ENCODE data around the gene CCDC142. TPM values are rescaled to one million over a fixed set of nuclear protein-coding genes. Genes with fewer than 3 reads are reported as not detected.

Gene CCDC142
- total and polyA plus RNA-seq, 4 donors, result 5.5 to 25.5 (median 13.0) TPM

GRCh38 chr2:74491648-74492544 lies 9.1 kb upstream of the CCDC142 start:
- Histone ChIP-seq H3K27ac (ENCODE audit: low read depth in 1 of 2, low read length in 1 of 2) (no peak overlapping the region), H3K9ac (ENCODE audit: insufficient read depth in 1 of 2, low read length in 2 of 2) (no peak overlapping the region), H3K4me3 (no peak overlapping the region), H3K4me1 (ENCODE audit: control insufficient read depth in 5 of 5, insufficient read depth in 5 of 5, low read length in 5 of 5) (no peaks in the 10 kb centered on the region), H3K27me3 (ENCODE audit: control insufficient read depth in 3 of 3, insufficient read depth in 3 of 3, low read length in 2 of 3) (peaks cover 0 to 10% (median 4%) of the 10 kb centered on the region in 3 donors), H3K36me3 (ENCODE audit: control insufficient read depth in 4 of 4, insufficient read depth in 4 of 4, low read length in 4 of 4) (peaks cover 23 to 42% (median 38%) of the 10 kb centered on the region in 4 donors), H3K9me3 (ENCODE audit: control insufficient read depth in 4 of 4, insufficient read depth in 3 of 4, low read length in 3 of 4) (no peaks in the 10 kb centered on the region)
- DNase-seq (no peak), ATAC-seq (ENCODE audit: insufficient read depth, low FRiP score) (no peak)
- 96 to 98% methylated on average over 12 of the region's 12 CpGs for WGBS, 2 donors
- TF ChIP-seq CTCF (IDR thresholded peaks at IDR 0.05; ENCODE audit: control extremely low read depth, extremely low read depth), result no peak

- DNase-seq (no peak), ATAC-seq (ENCODE audit: insufficient read depth, low FRiP score) (no peak)
- H3K27me3 ChIP-seq (ENCODE audit: control insufficient read depth in 3 of 3, insufficient read depth in 3 of 3, low read length in 2 of 3), result no peaks in the 10 kb centered on the region
- H3K4me1 ChIP-seq (ENCODE audit: control insufficient read depth in 5 of 5, insufficient read depth in 5 of 5, low read length in 5 of 5), result no peaks in the 10 kb centered on the region
- no peak for TF ChIP-seq CTCF (IDR thresholded peaks at IDR 0.05; ENCODE audit: control extremely low read depth, extremely low read depth)
- H3K9me3 ChIP-seq (ENCODE audit: control insufficient read depth in 4 of 4, insufficient read depth in 3 of 4, low read length in 3 of 4), result no peaks in the 10 kb centered on the region
- H3K9ac ChIP-seq (ENCODE audit: insufficient read depth in 1 of 2, low read length in 2 of 2), result no peak overlapping the region
- H3K27ac ChIP-seq (ENCODE audit: low read depth in 1 of 2, low read length in 1 of 2), result no peak overlapping the region
- peaks cover 23 to 43% (median 42%) of the 10 kb centered on the region in 4 donors for H3K36me3 ChIP-seq (ENCODE audit: control insufficient read depth in 4 of 4, insufficient read depth in 4 of 4, low read length in 4 of 4)
- WGBS, 2 donors, result 94 to 98% methylated on average over 9 of the region's 9 CpGs
- no peak overlapping the region for H3K4me3 ChIP-seq
Observed at GRCh38 chr2:74489906-74490305, 7.1 kb upstream of the CCDC142 start.

GRCh38 chr2:74488643-74489481 lies 6.1 kb upstream of the CCDC142 start:
- no peaks in the 10 kb centered on the region for H3K27me3 ChIP-seq (ENCODE audit: control insufficient read depth in 3 of 3, insufficient read depth in 3 of 3, low read length in 2 of 3)
- ATAC-seq (ENCODE audit: insufficient read depth, low FRiP score) (no peak), DNase-seq (no peak)
- H3K9me3 ChIP-seq (ENCODE audit: control insufficient read depth in 4 of 4, insufficient read depth in 3 of 4, low read length in 3 of 4), result no peaks in the 10 kb centered on the region
- no peak for TF ChIP-seq CTCF (IDR thresholded peaks at IDR 0.05; ENCODE audit: control extremely low read depth, extremely low read depth)
- 96 to 97% methylated on average over 9 of the region's 9 CpGs for WGBS, 2 donors
- no peak overlapping the region for H3K4me3 ChIP-seq
- H3K4me1 ChIP-seq (ENCODE audit: control insufficient read depth in 5 of 5, insufficient read depth in 5 of 5, low read length in 5 of 5), result no peaks in the 10 kb centered on the region
- no peak overlapping the region for H3K9ac ChIP-seq (ENCODE audit: insufficient read depth in 1 of 2, low read length in 2 of 2)
- no peak overlapping the region for H3K27ac ChIP-seq (ENCODE audit: low read depth in 1 of 2, low read length in 1 of 2)
- peaks cover 19 to 44% (median 41%) of the 10 kb centered on the region in 4 donors for H3K36me3 ChIP-seq (ENCODE audit: control insufficient read depth in 4 of 4, insufficient read depth in 4 of 4, low read length in 4 of 4)

Measured in lung (tissue), 12 donors.